SK-N-SH treated with all-trans-retinoic acid at 6 μM for 48 hours (cell line): ENCODE results near the gene TNN.

Experiments
- ATAC-seq: fragments of 200-7000 bp; cut with Tn5 transposase; 3 replicates; pipeline ENCODE4 v1.9.1; 2020; ENCODE audit warnings: mild to moderate bottlenecking, moderate library complexity
- ARNTL ChIP-seq: fragments of 450-650 bp; formaldehyde crosslinking; IDR thresholded peaks from 2 replicates; pipeline ENCODE4 v1.5.0; 2020; ENCODE audit warnings: low read depth, mild to moderate bottlenecking, moderate library complexity, borderline replicate concordance
- BACH2 ChIP-seq: fragments of 250-450 bp; sonication (Bioruptor Pico); IDR thresholded peaks from 2 replicates; pipeline ENCODE4 v1.9.0; 2021; ENCODE audit warnings: mild to moderate bottlenecking, borderline replicate concordance
- CSDC2 ChIP-seq: fragments of 250-450 bp; sonication (Bioruptor Pico); IDR thresholded peaks from 2 replicates; pipeline ENCODE4 v1.5.0; 2020; ENCODE audit warnings: mild to moderate bottlenecking, moderate library complexity
- CSRNP3 ChIP-seq: fragments of 250-450 bp; sonication (Bioruptor Pico); IDR thresholded peaks from 2 replicates; pipeline ENCODE4 v1.5.1; 2021; ENCODE audit warnings: mild to moderate bottlenecking, moderate library complexity
- ESRRG ChIP-seq: fragments of 250-450 bp; sonication (Bioruptor Pico); IDR thresholded peaks from 2 replicates; pipeline ENCODE4 v1.6.1; 2021; ENCODE audit warnings: mild to moderate bottlenecking
- GLIS3 ChIP-seq: fragments of 250-450 bp; sonication (Bioruptor Pico); IDR thresholded peaks from 2 replicates; pipeline ENCODE4 v1.5.0; 2020; ENCODE audit warnings: mild to moderate bottlenecking, moderate library complexity
- ISL1 ChIP-seq: fragments of 250-450 bp; sonication (Bioruptor Pico); IDR thresholded peaks from 2 replicates; pipeline ENCODE4 v2.1.2; 2022; ENCODE audit warnings: mild to moderate bottlenecking, moderate library complexity
- OSR1 ChIP-seq: fragments of 250-450 bp; sonication (Bioruptor Pico); IDR thresholded peaks from 2 replicates; pipeline ENCODE4 v1.8.0; 2022; ENCODE audit warnings: moderate library complexity, mild to moderate bottlenecking, inconsistent platforms
- PATZ1 ChIP-seq: fragments of 250-450 bp; sonication (Bioruptor Pico); IDR thresholded peaks from 2 replicates; pipeline ENCODE4 v1.8.0; 2020; ENCODE audit warnings: mild to moderate bottlenecking, moderate library complexity, borderline replicate concordance
- POU6F1 ChIP-seq: fragments of 250-450 bp; sonication (Bioruptor Pico); IDR thresholded peaks from 2 replicates; pipeline ENCODE4 v1.8.0; 2021; ENCODE audit warnings: low read depth, mild to moderate bottlenecking, moderate library complexity, borderline replicate concordance
- PPARA ChIP-seq: fragments of 250-450 bp; sonication (Bioruptor Pico); IDR thresholded peaks from 2 replicates; pipeline ENCODE4 v1.5.0; 2020; ENCODE audit warnings: mild to moderate bottlenecking, borderline replicate concordance
- RARB ChIP-seq: fragments of 250-450 bp; sonication (Bioruptor Pico); IDR thresholded peaks from 2 replicates; pipeline ENCODE4 v1.8.0; 2021; ENCODE audit warnings: mild to moderate bottlenecking, moderate library complexity
- SNAI2 ChIP-seq: fragments of 250-450 bp; sonication (Bioruptor Pico); IDR thresholded peaks from 2 replicates; pipeline ENCODE4 v1.5.0; 2020; ENCODE audit warnings: mild to moderate bottlenecking, moderate library complexity
- TCF4 ChIP-seq: fragments of 250-450 bp; sonication (Bioruptor Pico); IDR thresholded peaks from 2 replicates; pipeline ENCODE4 v1.8.0; 2021; ENCODE audit warnings: mild to moderate bottlenecking, moderate library complexity, borderline replicate concordance
- TOX ChIP-seq: fragments of 250-450 bp; sonication (Bioruptor Pico); IDR thresholded peaks from 2 replicates; pipeline ENCODE4 v1.8.0; 2021; ENCODE audit warnings: mild to moderate bottlenecking, moderate library complexity, borderline replicate concordance
- ZFP3 ChIP-seq: fragments of 250-450 bp; sonication (Bioruptor Pico); IDR thresholded peaks from 2 replicates; pipeline ENCODE4 v1.5.0; 2020; ENCODE audit warnings: mild to moderate bottlenecking, moderate library complexity
- ZFP30 ChIP-seq: fragments of 450-650 bp; formaldehyde crosslinking; IDR thresholded peaks from 2 replicates; pipeline ENCODE4 v1.5.0; 2022; ENCODE audit warnings: mild to moderate bottlenecking, moderate library complexity
- ZNF565 ChIP-seq: fragments of 450-650 bp; formaldehyde crosslinking; conservative IDR thresholded peaks from 2 replicates; pipeline ENCODE4 v1.5.0; 2020; ENCODE audit warnings: low read depth, mild to moderate bottlenecking, moderate library complexity
- ZNF70 ChIP-seq: fragments of 450-650 bp; formaldehyde crosslinking; IDR thresholded peaks from 2 replicates; pipeline ENCODE4 v1.5.0; 2020; ENCODE audit warnings: mild to moderate bottlenecking, moderate library complexity
- ZNF8 ChIP-seq: fragments of 450-650 bp; formaldehyde crosslinking; IDR thresholded peaks from 2 replicates; pipeline ENCODE4 v1.5.0; 2020; ENCODE audit warnings: mild to moderate bottlenecking, moderate library complexity

Gene TNN

GRCh38 chr1:175067362-175068106 lies at the start of gene TNN:
TSS of gene TNN (plus strand) at chr1:175067833. CDS start at chr1:175077419, 9,586 bp downstream.
- TF ChIP-seq RARB (CRISPR knock-in tag) (no peak), ZNF8 (CRISPR knock-in tag) (no peak), ESRRG (CRISPR knock-in tag) (no peak), PATZ1 (CRISPR knock-in tag) (no peak), GLIS3 (no peak), ZNF70 (CRISPR knock-in tag) (no peak), TOX (no peak), ZFP3 (CRISPR knock-in tag) (no peak), SNAI2 (CRISPR knock-in tag) (no peak), ARNTL (CRISPR knock-in tag) (no peak), PPARA (CRISPR knock-in tag) (no peak), CSRNP3 (no peak), TCF4 (CRISPR knock-in tag) (no peak), POU6F1 (no peak), OSR1 (CRISPR knock-in tag) (no peak), ISL1 (CRISPR knock-in tag) (no peak), BACH2 (no peak), CSDC2 (CRISPR knock-in tag) (no peak)
- no peak for ATAC-seq

- TF ChIP-seq PPARA (CRISPR knock-in tag) (no peak), SNAI2 (CRISPR knock-in tag) (no peak), ESRRG (CRISPR knock-in tag) (no peak), OSR1 (CRISPR knock-in tag) (no peak), ZNF70 (CRISPR knock-in tag) (no peak), BACH2 (no peak), ZNF565 (CRISPR knock-in tag) (no peak), ZFP30 (CRISPR knock-in tag) (no peak), ZNF8 (CRISPR knock-in tag) (no peak), TCF4 (CRISPR knock-in tag) (no peak), TOX (no peak), ARNTL (CRISPR knock-in tag) (no peak), PATZ1 (CRISPR knock-in tag) (no peak), RARB (CRISPR knock-in tag) (no peak), CSRNP3 (no peak), ISL1 (CRISPR knock-in tag) (no peak), POU6F1 (no peak), ZFP3 (CRISPR knock-in tag) (no peak), CSDC2 (CRISPR knock-in tag) (no peak)
- ATAC-seq = no peak
These were observed 48.1 kb upstream of the TNN start for GRCh38 chr1:175019524-175019923.
